SK-N-DZ (cell line): ENCODE results near the gene IGF2R.
A peak's percentile ranks its signal among the peaks of the same experiment; 100 is the strongest.

Experiments used
- DNase-seq: peaks from one replicate; pipeline ENCODE4 v3.0.0-alpha.2; 2015; ENCODE audit warnings: low spot score

The IGF2R gene

GRCh38 chr6:160024152-160024551 lies 55.3 kb downstream of the IGF2R start:
- no peak for DNase-seq

- DNase-seq, result no peak
Measured at GRCh38 chr6:160027076-160027475, 58.2 kb downstream of the IGF2R start.

GRCh38 chr6:160027931-160028330 lies 59.0 kb downstream of the IGF2R start:
- no peak for DNase-seq

GRCh38 chr6:160028487-160029275 lies 59.8 kb downstream of the IGF2R start:
- DNase-seq, result no peak

GRCh38 chr6:160029525-160029924 lies 60.6 kb downstream of the IGF2R start:
- DNase-seq, result no peak

- DNase-seq, result peak; percentile 31
Measured at GRCh38 chr6:160030103-160030502, 61.2 kb downstream of the IGF2R start.

GRCh38 chr6:160031442-160031841 lies 62.6 kb downstream of the IGF2R start:
- DNase-seq, result no peak

GRCh38 chr6:160031871-160032270 lies 63.0 kb downstream of the IGF2R start:
- DNase-seq, result no peak

- no peak for DNase-seq
Measured at GRCh38 chr6:160032538-160032937, 63.7 kb downstream of the IGF2R start.

- no peak for DNase-seq
Measured at GRCh38 chr6:160034036-160034930, 65.4 kb downstream of the IGF2R start.

GRCh38 chr6:160035241-160035640 lies 66.4 kb downstream of the IGF2R start:
- no peak for DNase-seq

GRCh38 chr6:160035693-160036330 lies 66.9 kb downstream of the IGF2R start:
- no peak for DNase-seq

GRCh38 chr6:160036331-160036695 lies 67.4 kb downstream of the IGF2R start:
- no peak for DNase-seq

- no peak for DNase-seq
Measured at GRCh38 chr6:160036790-160037206, 67.9 kb downstream of the IGF2R start.

GRCh38 chr6:160038479-160038878 lies 69.6 kb downstream of the IGF2R start:
- DNase-seq, result no peak

- no peak for DNase-seq
Measured at GRCh38 chr6:160039441-160039840, 70.6 kb downstream of the IGF2R start.

GRCh38 chr6:160040055-160040454 lies 71.2 kb downstream of the IGF2R start:
- no peak for DNase-seq

- DNase-seq, result no peak
Measured at GRCh38 chr6:160040527-160041264, 71.8 kb downstream of the IGF2R start.

- DNase-seq, result no peak
Measured at GRCh38 chr6:160041608-160042007, 72.7 kb downstream of the IGF2R start.

- DNase-seq, result no peak
Measured at GRCh38 chr6:160042014-160042773, 73.3 kb downstream of the IGF2R start.

- no peak for DNase-seq
Measured at GRCh38 chr6:160042788-160043301, 74.0 kb downstream of the IGF2R start.
